Trophoblast cell (in vitro differentiated cells and primary cell): ENCODE data around the gene FKBP11.

ENCODE experiments used
- DNase-seq, 2 donors: peaks; one replicate each; pipeline ENCODE4 v3.0.0-alpha.2; 2016
- H2AFZ ChIP-seq: 2 replicates; pipeline ENCODE4 v1.6.1; 2013; ENCODE audit warnings: low read length, moderate library complexity, mild to moderate bottlenecking; ENCODE audit not compliant: insufficient read depth, poor library complexity
- H2AK5ac ChIP-seq: 2 replicates; pipeline ENCODE4 v1.6.1; 2013; ENCODE audit warnings: mild to moderate bottlenecking, low read length
- H2BK120ac ChIP-seq: 2 replicates; pipeline ENCODE4 v1.6.1; 2013; ENCODE audit warnings: low read length, mild to moderate bottlenecking, moderate library complexity; ENCODE audit not compliant: insufficient read depth, poor library complexity
- H2BK12ac ChIP-seq: 2 replicates; pipeline ENCODE4 v1.6.1; 2013; ENCODE audit warnings: mild to moderate bottlenecking, low read length, moderate library complexity
- H2BK5ac ChIP-seq: 2 replicates; pipeline ENCODE4 v1.6.1; 2013; ENCODE audit warnings: low read length, low read depth, moderate library complexity, mild to moderate bottlenecking; ENCODE audit not compliant: poor library complexity
- H3K14ac ChIP-seq: 2 replicates; pipeline ENCODE4 v1.6.1; 2013; ENCODE audit warnings: mild to moderate bottlenecking, low read length
- H3K18ac ChIP-seq: 2 replicates; pipeline ENCODE4 v1.6.1; 2013; ENCODE audit warnings: mild to moderate bottlenecking, low read length
- H3K23ac ChIP-seq: 2 replicates; pipeline ENCODE4 v1.6.1; 2013; ENCODE audit warnings: low read length
- H3K27ac ChIP-seq: 2 replicates; pipeline ENCODE4 v1.5.1; 2013; ENCODE audit warnings: low read depth, mild to moderate bottlenecking, inconsistent platforms, low read length, moderate library complexity
- H3K27me3 ChIP-seq: 2 replicates; pipeline ENCODE4 v1.6.1; 2013; ENCODE audit warnings: inconsistent platforms, mild to moderate bottlenecking, low read length, moderate library complexity; ENCODE audit not compliant: insufficient read depth
- H3K36me3 ChIP-seq, 2 experiments: 1 replicate in 1 of 2; 2 replicates in 1 of 2; pipeline ENCODE4 v1.6.1; 2013; ENCODE audit warnings: low read length in 2 of 2, mild to moderate bottlenecking in 2 of 2, moderate library complexity in 1 of 2; ENCODE audit not compliant: insufficient read depth in 2 of 2, control insufficient read depth in 1 of 2
- H3K4ac ChIP-seq: 2 replicates; pipeline ENCODE4 v1.6.1; 2013; ENCODE audit warnings: low read depth, mild to moderate bottlenecking, low read length, moderate library complexity
- H3K4me1 ChIP-seq, 2 experiments: 1 replicate in 1 of 2; 2 replicates in 1 of 2; pipeline ENCODE4 v1.6.1; 2013; ENCODE audit warnings: low read length in 2 of 2, mild to moderate bottlenecking in 2 of 2, moderate library complexity in 1 of 2; ENCODE audit not compliant: insufficient read depth in 2 of 2, control insufficient read depth in 1 of 2
- H3K4me2 ChIP-seq: 2 replicates; pipeline ENCODE4 v1.6.1; 2013; ENCODE audit warnings: inconsistent platforms, mild to moderate bottlenecking, low read length, moderate library complexity
- H3K4me3 ChIP-seq: 2 replicates; pipeline ENCODE4 v1.5.1; 2013; ENCODE audit warnings: mild to moderate bottlenecking, low read depth, low read length, inconsistent platforms
- H3K79me1 ChIP-seq: one replicate; pipeline ENCODE4 v1.6.1; 2013; ENCODE audit warnings: low read length
- H3K79me2 ChIP-seq: 2 replicates; pipeline ENCODE4 v1.6.1; 2013; ENCODE audit warnings: low read length, mild to moderate bottlenecking; ENCODE audit not compliant: control insufficient read depth, insufficient read depth, poor library complexity
- H3K9ac ChIP-seq: 2 replicates; pipeline ENCODE4 v1.6.1; 2013; ENCODE audit warnings: mild to moderate bottlenecking, low read length
- H3K9me3 ChIP-seq: 2 replicates; pipeline ENCODE4 v1.6.1; 2013; ENCODE audit warnings: low read depth, mild to moderate bottlenecking, control low read depth, inconsistent platforms, low read length; ENCODE audit not compliant: insufficient read depth
- H4K12ac ChIP-seq: 2 replicates; pipeline ENCODE4 v1.6.1; 2013; ENCODE audit warnings: low read depth, mild to moderate bottlenecking, low read length, moderate library complexity
- H4K8ac ChIP-seq: 2 replicates; pipeline ENCODE4 v1.6.1; 2013; ENCODE audit warnings: low read depth, mild to moderate bottlenecking, low read length, moderate library complexity
- H4K91ac ChIP-seq: one replicate; pipeline ENCODE4 v1.6.1; 2013; ENCODE audit warnings: low read depth, mild to moderate bottlenecking, low read length, moderate library complexity
- WGBS: extraction: QIAGEN DNeasy Blood & Tissue Kit; methylation state at CpG from one replicate; pipeline ENCODE4 v1.1.7; 2013; ENCODE audit warnings: missing lambda C conversion rate; ENCODE audit not compliant: insufficient read length, insufficient coverage; ENCODE audit errors: extremely low coverage; 5-methylcytosine and 5-hydroxymethylcytosine counted together

The FKBP11 gene

DNA sequence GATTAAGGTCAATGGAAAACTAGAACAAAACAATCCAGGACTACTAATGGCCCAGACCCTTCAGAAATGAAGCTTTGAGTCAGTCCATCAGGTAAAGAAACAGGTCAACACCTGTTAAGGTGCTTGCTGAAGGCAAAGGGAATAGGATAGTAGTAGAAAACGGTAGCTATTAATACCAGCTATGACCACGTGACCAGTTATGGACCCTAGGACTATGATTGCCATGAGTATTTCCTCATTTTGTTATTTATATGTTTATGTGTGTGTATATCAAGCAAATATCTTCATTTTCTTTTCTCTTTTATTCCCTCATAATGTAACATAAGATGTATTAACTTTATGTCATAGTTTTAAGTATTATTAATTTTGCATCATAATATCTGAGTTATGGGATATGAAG lies 25.6 kb downstream of the FKBP11 start:
- no peak overlapping the region for H2BK12ac ChIP-seq
- no peaks in the 10 kb centered on the region for H3K36me3 ChIP-seq
- H3K4me2 ChIP-seq, result no peak overlapping the region
- H2BK120ac ChIP-seq, result no peak overlapping the region
- H3K79me2 ChIP-seq, result no peaks in the 10 kb centered on the region
- no peak overlapping the region for H3K14ac ChIP-seq
- H3K79me1 ChIP-seq, result no peaks in the 10 kb centered on the region
- DNase-seq, result no peak
- no peak overlapping the region for H3K18ac ChIP-seq
- H3K4me3 ChIP-seq, result no peak overlapping the region
- H3K27me3 ChIP-seq, result no peaks in the 10 kb centered on the region
- no peak overlapping the region for H4K12ac ChIP-seq
- H3K9ac ChIP-seq, result no peak overlapping the region
- no peak overlapping the region for H2BK5ac ChIP-seq
- H3K4ac ChIP-seq, result no peak overlapping the region
- H3K23ac ChIP-seq, result no peak overlapping the region
- H3K4me1 ChIP-seq, result peaks cover 0 to 2% of the 10 kb centered on the region in 2 experiments
- no peak overlapping the region for H2AFZ ChIP-seq
- no peaks in the 10 kb centered on the region for H3K9me3 ChIP-seq
- H2AK5ac ChIP-seq, result no peak overlapping the region
- H4K91ac ChIP-seq, result no peak overlapping the region
- H4K8ac ChIP-seq, result no peak overlapping the region
- WGBS, result no CpG with 5 or more reads among the region's 2 CpGs
- no peak overlapping the region for H3K27ac ChIP-seq

DNA sequence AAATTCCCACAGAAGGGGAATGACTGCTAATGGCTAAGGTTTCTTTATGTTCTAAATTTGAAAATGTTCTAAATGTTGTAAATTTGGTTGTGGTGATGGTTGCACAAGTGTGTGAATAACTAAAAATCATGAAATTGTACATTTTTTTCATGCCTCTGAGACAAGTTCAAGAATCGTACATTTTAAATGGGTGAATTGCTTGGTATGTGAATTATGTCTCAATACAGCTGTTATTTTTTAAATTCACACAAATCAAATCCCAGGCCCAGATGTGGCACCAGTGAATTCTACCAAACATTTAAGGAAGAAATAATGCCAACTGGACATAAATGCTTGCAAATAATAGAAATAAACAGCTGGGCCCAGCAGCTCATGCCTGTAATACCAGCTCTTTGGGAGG lies 31.0 kb downstream of the FKBP11 start:
- no CpG with 5 or more reads among the region's 1 CpG for WGBS
- Histone ChIP-seq H4K8ac (no peak overlapping the region), H3K23ac (no peak overlapping the region), H3K14ac (no peak overlapping the region), H3K4me3 (no peak overlapping the region), H3K79me2 (peaks cover 1% of the 10 kb centered on the region), H3K4ac (no peak overlapping the region), H3K18ac (no peak overlapping the region), H3K4me2 (no peak overlapping the region), H3K79me1 (no peaks in the 10 kb centered on the region), H2AK5ac (no peak overlapping the region), H2BK5ac (no peak overlapping the region), H3K9me3 (no peaks in the 10 kb centered on the region), H4K91ac (no peak overlapping the region), H3K4me1 (no peaks in the 10 kb centered on the region), H3K36me3 (no peaks in the 10 kb centered on the region), H3K9ac (no peak overlapping the region), H4K12ac (no peak overlapping the region), H2AFZ (no peak overlapping the region), H3K27me3 (no peaks in the 10 kb centered on the region), H3K27ac (no peak overlapping the region), H2BK120ac (no peak overlapping the region), H2BK12ac (no peak overlapping the region)
- no peak for DNase-seq

DNA sequence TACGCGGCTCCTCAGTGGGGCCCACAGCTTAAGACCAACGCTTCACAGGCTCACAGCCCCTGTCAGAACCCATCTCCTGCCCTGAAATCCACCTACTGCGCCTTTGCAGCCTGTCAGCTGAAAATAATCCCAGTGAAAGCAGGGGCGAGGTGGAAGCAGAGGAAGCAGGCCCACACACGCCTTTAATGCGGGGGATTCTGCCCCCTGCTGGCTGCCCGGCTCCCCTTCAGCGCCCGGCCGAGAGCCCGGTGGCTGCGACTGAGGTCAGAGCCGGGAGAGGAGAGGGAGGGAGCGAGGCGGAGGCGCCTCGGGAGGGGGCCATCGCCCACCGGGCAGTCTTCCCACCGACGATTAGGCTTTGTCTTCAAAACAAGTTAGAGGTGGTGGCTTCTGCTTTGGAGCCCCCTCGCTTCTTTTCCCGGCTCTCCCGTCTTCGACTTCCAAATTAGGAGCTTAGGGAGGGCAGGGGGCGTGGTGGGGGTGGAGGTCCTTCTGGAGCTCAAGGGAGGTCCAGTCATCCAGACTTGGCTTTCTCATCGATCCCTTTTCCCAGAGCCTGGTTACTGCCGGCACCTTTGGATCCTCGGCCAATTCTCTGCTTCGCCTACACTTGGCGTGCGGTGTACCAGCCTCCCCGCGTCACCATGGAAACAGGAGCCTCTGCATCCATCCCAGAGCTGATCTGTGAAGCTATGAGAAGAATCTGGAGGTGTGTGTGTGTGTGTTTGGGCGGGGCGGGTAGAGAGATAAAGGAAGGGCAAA lies 34.5 kb downstream of the FKBP11 start:
- H3K4ac ChIP-seq, result no peak overlapping the region
- no peak overlapping the region for H4K12ac ChIP-seq
- no peaks in the 10 kb centered on the region for H3K27me3 ChIP-seq
- H3K79me2 ChIP-seq, result peaks cover 1% of the 10 kb centered on the region
- H2BK12ac ChIP-seq, result peak overlapping the region; percentile 72
- WGBS, result no CpG with 5 or more reads among the region's 37 CpGs
- no peaks in the 10 kb centered on the region for H3K36me3 ChIP-seq
- H3K9ac ChIP-seq, result no peak overlapping the region
- H2BK120ac ChIP-seq, result no peak overlapping the region
- no peak overlapping the region for H3K23ac ChIP-seq
- H2AK5ac ChIP-seq, result no peak overlapping the region
- peak overlapping the region; percentile 67 for H2AFZ ChIP-seq
- no peaks in the 10 kb centered on the region for H3K79me1 ChIP-seq
- no peak overlapping the region for H3K4me3 ChIP-seq
- no peaks in the 10 kb centered on the region for H3K9me3 ChIP-seq
- peak overlapping the region; percentile 66 for H3K4me2 ChIP-seq
- peak; percentile 61 to 81 for DNase-seq
- H3K18ac ChIP-seq, result no peak overlapping the region
- H4K8ac ChIP-seq, result peak overlapping the region; percentile 69
- H2BK5ac ChIP-seq, result no peak overlapping the region
- no peak overlapping the region for H4K91ac ChIP-seq
- H3K4me1 ChIP-seq, result peaks cover 2 to 4% of the 10 kb centered on the region in 2 experiments
- H3K14ac ChIP-seq, result no peak overlapping the region
- no peak overlapping the region for H3K27ac ChIP-seq

DNA sequence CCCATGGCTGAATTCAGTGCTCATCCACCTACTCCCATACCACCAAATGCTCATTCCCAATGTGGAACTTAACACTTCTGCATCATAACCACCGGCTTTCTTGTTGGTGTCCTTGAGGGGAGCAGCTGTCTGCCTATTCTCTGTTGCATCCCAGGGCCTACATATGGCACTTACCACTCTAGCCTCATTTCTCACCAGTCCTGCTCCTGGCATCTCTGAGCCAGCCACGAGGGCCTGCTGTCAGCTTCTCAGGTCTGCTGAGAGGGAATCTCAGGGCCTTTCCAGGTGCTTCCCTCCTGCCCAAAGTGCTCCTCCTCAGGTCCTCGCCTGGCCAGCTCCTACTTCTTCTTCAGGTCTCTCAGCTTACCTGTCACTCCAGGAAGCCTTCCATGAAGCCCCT lies 35.6 kb downstream of the FKBP11 start:
- no peaks in the 10 kb centered on the region for H3K27me3 ChIP-seq
- H3K4me1 ChIP-seq, result peaks cover 4% of the 10 kb centered on the region in 2 experiments
- H3K79me2 ChIP-seq, result peaks cover 1% of the 10 kb centered on the region
- no peaks in the 10 kb centered on the region for H3K9me3 ChIP-seq
- no peak overlapping the region for H3K4me3 ChIP-seq
- H2AK5ac ChIP-seq, result peak overlapping the region; percentile 21
- H2AFZ ChIP-seq, result no peak overlapping the region
- no peak overlapping the region for H3K27ac ChIP-seq
- no peak overlapping the region for H3K9ac ChIP-seq
- WGBS, result no CpG with 5 or more reads among the region's 3 CpGs
- no peak overlapping the region for H2BK120ac ChIP-seq
- no peak overlapping the region for H4K8ac ChIP-seq
- no peak overlapping the region for H3K18ac ChIP-seq
- H3K79me1 ChIP-seq, result no peaks in the 10 kb centered on the region
- H2BK12ac ChIP-seq, result no peak overlapping the region
- H3K23ac ChIP-seq, result no peak overlapping the region
- no peak overlapping the region for H4K12ac ChIP-seq
- H2BK5ac ChIP-seq, result no peak overlapping the region
- no peak overlapping the region for H3K4me2 ChIP-seq
- no peaks in the 10 kb centered on the region for H3K36me3 ChIP-seq
- no peak overlapping the region for H4K91ac ChIP-seq
- DNase-seq, result no peak
- H3K4ac ChIP-seq, result no peak overlapping the region
- H3K14ac ChIP-seq, result no peak overlapping the region
